Thoracic aorta (tissue), 2 donors: ENCODE data around the gene TAOK1. TPM values are rescaled to one million over a fixed set of nuclear protein-coding genes. Genes with fewer than 3 reads are reported as not detected.

Experiments used
- ATAC-seq: fragments of 150-250 bp; one replicate; pipeline ENCODE4 v1.8.0; 2017; ENCODE audit warnings: low read depth; ENCODE audit not compliant: insufficient number of reproducible peaks, low FRiP score
- DNase-seq: peaks from one replicate; pipeline ENCODE4 v3.0.0-alpha.2; 2020; ENCODE audit warnings: low spot score
- H3K27ac ChIP-seq, 2 donors: fragments of 200-600 bp; sonication (generic); 1 replicate in 1 of 2; 2 replicates in 1 of 2; pipeline ENCODE4 v1.5.1; 2016; ENCODE audit warnings: mild to moderate bottlenecking in 2 of 2, moderate library complexity in 2 of 2
- H3K27me3 ChIP-seq: fragments of 200-600 bp; sonication (generic); replicated peaks from 2 replicates; pipeline ENCODE4 v1.6.0; 2016; ENCODE audit warnings: mild to moderate bottlenecking; ENCODE audit not compliant: insufficient read depth
- H3K36me3 ChIP-seq: fragments of 200-600 bp; sonication (generic); one replicate; pipeline ENCODE4 v1.5.1; 2016
- H3K4me1 ChIP-seq, 2 donors: fragments of 200-600 bp; sonication (generic); 1 replicate in 1 of 2; 2 replicates in 1 of 2; pipeline versions ENCODE4 v1.5.1 to v1.6.0; 2016; ENCODE audit warnings: low read depth in 2 of 2, mild to moderate bottlenecking in 1 of 2; ENCODE audit not compliant: control insufficient read depth in 1 of 2
- H3K4me3 ChIP-seq: fragments of 200-600 bp; sonication (generic); 2 replicates; pipeline ENCODE4 v1.5.1; 2016; ENCODE audit warnings: mild to moderate bottlenecking
- H3K9me3 ChIP-seq: fragments of 200-600 bp; sonication (generic); 2 replicates; pipeline ENCODE4 v1.5.1; 2016
- total RNA-seq, 2 donors: library from RNA; depleted of rRNA; stranded (reverse); fragments of >200 nt; gene quantifications; one replicate each; pipeline versions ENCODE4 v1.1.0 to v1.2.3, GENCODE V29; 2016
- TF ChIP-seq, protein P1 (sequence below): fragments of 200-600 bp; sonication (generic); IDR thresholded peaks from one replicate; pipeline ENCODE4 v1.5.1; 2019; ENCODE audit warnings: antibody characterized with exemption

TAOK1 gene
- total RNA-seq, 2 donors from 2014 or later: 46.0 to 64.6 TPM

DNA sequence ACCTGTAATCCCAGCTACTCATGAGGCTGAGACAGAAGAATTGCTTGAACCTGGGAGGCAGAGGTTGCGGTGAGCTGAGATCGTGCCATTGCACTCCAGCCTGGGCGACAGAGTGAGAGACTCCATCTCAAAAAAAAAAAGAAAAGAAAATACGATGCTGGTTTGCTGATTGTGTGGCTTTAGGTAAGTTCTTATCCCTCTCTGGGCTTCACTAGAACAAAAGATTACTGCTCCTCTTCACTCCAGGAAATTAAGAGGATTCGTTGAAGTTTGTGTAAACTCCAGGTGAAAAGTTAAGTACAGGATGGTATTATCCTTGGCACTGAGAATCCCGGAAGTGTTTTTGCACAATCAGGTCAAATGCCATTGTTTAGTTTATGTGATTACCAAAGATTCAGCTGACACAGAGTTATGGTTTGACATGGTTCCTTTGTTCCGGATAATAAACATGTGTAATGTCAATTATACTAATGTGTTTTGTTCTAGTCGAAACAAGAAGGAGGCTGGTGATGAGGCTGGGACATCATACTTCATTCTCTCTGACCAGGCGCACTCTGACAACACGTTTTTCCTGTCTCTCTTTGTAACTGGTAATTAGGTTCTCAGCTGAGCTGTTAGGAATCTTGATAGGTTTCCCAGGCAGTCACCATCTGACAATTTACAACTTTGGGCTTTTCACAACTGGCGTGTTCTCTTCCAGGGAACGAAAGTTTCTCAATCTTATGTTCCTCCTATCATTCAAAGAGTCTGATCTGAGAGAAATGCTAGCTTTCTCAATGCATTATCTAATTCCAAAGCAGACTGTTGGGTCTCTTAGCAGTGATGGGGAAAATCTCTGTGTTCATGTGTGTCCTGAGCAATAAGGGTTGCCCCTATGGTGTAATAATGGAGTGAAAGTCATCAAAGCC is 10.8 kb upstream of the TAOK1 start:
- DNase-seq: no peak
- Histone ChIP-seq H3K36me3 (no peaks in the 10 kb centered on the region), H3K27me3 (no peaks in the 10 kb centered on the region), H3K27ac (no peak overlapping the region), H3K4me1 (no peaks in the 10 kb centered on the region), H3K4me3 (no peak overlapping the region), H3K9me3 (no peaks in the 10 kb centered on the region)
- ATAC-seq: no peak
- TF ChIP-seq, protein P1, sequence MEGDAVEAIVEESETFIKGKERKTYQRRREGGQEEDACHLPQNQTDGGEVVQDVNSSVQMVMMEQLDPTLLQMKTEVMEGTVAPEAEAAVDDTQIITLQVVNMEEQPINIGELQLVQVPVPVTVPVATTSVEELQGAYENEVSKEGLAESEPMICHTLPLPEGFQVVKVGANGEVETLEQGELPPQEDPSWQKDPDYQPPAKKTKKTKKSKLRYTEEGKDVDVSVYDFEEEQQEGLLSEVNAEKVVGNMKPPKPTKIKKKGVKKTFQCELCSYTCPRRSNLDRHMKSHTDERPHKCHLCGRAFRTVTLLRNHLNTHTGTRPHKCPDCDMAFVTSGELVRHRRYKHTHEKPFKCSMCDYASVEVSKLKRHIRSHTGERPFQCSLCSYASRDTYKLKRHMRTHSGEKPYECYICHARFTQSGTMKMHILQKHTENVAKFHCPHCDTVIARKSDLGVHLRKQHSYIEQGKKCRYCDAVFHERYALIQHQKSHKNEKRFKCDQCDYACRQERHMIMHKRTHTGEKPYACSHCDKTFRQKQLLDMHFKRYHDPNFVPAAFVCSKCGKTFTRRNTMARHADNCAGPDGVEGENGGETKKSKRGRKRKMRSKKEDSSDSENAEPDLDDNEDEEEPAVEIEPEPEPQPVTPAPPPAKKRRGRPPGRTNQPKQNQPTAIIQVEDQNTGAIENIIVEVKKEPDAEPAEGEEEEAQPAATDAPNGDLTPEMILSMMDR: no peak

DNA sequence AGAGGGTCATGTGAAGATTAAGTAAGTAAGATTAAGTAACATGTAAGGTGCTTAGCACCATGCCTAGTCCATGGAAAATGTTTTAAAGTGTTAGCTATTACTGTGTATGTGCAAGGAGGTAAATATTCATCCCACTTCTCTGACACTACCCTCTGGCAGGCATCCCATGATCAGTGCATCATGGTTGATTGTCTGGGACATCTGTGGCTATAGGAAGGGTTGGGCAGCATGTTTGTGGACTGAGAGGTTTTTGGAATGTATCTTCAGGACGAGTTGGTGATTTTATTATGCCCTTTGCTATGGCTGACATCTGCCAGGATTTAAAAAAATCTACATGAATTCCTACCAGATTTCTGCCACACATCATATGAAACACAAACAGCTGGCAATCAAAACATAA is 6.5 kb upstream of the TAOK1 start:
- no peaks in the 10 kb centered on the region for H3K36me3 ChIP-seq
- TF ChIP-seq, protein P1: no peak
- no peak overlapping the region for H3K4me3 ChIP-seq
- H3K4me1 ChIP-seq: no peaks in the 10 kb centered on the region
- H3K27ac ChIP-seq: no peak overlapping the region
- DNase-seq: no peak
- no peaks in the 10 kb centered on the region for H3K27me3 ChIP-seq
- ATAC-seq: no peak
- no peaks in the 10 kb centered on the region for H3K9me3 ChIP-seq

DNA sequence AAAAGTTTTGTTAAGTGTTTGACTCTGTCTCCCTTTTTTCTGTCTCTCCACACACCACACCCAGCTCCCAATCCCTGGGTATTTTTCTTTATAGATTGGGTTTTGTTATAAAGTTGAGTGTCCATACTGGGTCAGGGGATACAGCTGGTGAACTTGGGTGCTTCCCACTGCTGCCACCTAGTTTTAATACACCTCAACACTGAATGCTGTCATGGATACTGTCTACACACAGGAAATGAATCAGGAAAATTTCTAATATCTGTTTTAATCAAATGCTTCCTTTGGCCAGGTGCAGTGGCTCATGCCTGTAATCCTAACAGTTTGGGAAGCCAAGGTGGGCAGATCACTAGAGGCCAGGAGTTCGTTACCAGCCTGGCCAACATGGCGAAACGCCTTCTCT is 5.3 kb upstream of the TAOK1 start:
- H3K27me3 ChIP-seq: no peaks in the 10 kb centered on the region
- peaks cover 0 to 3% of the 10 kb centered on the region in 2 donors for H3K4me1 ChIP-seq
- DNase-seq: no peak
- no peaks in the 10 kb centered on the region for H3K36me3 ChIP-seq
- H3K4me3 ChIP-seq: no peak overlapping the region
- H3K9me3 ChIP-seq: no peaks in the 10 kb centered on the region
- TF ChIP-seq, protein P1: no peak
- ATAC-seq: no peak
- H3K27ac ChIP-seq: no peak overlapping the region

- no peak overlapping the region for H3K27ac ChIP-seq
- no peaks in the 10 kb centered on the region for H3K9me3 ChIP-seq
- TF ChIP-seq, protein P1: no peak
- H3K36me3 ChIP-seq: no peaks in the 10 kb centered on the region
- no peak overlapping the region for H3K4me3 ChIP-seq
- ATAC-seq (no peak), DNase-seq (no peak)
- peaks cover 6 to 7% of the 10 kb centered on the region in 2 donors for H3K4me1 ChIP-seq
- no peaks in the 10 kb centered on the region for H3K27me3 ChIP-seq
Observed at GRCh38 chr17:29386760-29387159, 3.4 kb upstream of the TAOK1 start.

DNA sequence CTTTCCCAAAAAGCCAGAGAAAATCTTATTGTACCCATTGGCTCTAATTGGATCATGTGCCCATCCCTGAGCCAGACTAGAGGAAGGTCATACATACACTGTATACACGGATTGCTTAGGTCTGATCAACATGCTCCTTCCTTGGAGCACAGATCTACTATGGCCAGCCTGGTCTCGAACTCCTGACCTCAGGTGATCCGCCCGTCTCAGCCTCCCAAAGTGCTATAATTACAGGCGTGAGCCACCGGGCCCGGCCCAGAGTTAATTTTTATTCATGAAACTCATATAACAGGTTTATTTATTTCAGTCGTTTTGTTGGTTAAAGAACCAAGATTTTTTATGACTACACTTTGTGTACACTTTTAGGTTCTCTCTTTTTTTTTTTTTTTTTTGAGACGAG is 1.2 kb upstream of the TAOK1 start:
- TF ChIP-seq, protein P1: no peak
- ATAC-seq (no peak), DNase-seq (no peak)
- Histone ChIP-seq H3K4me1 (peaks cover 27% of the 10 kb centered on the region in 2 donors), H3K27ac (no peak overlapping the region), H3K27me3 (no peaks in the 10 kb centered on the region), H3K9me3 (no peaks in the 10 kb centered on the region), H3K4me3 (no peak overlapping the region), H3K36me3 (no peaks in the 10 kb centered on the region)
